Stimulated activated CD8-positive, alpha-beta memory T cell treated with anti-CD3 and anti-CD28 coated beads, Interleukin-12 subunit alpha, Interleukin-12 subunit beta, amount 100 ng/mL, for 1 hour (primary cell): ENCODE measurements around the gene GLIS2.

Experiments
- DNase-seq: peaks from one replicate; pipeline ENCODE4 v3.0.0-alpha.2; 2020; ENCODE audit warnings: low read depth

GLIS2 gene

DNA sequence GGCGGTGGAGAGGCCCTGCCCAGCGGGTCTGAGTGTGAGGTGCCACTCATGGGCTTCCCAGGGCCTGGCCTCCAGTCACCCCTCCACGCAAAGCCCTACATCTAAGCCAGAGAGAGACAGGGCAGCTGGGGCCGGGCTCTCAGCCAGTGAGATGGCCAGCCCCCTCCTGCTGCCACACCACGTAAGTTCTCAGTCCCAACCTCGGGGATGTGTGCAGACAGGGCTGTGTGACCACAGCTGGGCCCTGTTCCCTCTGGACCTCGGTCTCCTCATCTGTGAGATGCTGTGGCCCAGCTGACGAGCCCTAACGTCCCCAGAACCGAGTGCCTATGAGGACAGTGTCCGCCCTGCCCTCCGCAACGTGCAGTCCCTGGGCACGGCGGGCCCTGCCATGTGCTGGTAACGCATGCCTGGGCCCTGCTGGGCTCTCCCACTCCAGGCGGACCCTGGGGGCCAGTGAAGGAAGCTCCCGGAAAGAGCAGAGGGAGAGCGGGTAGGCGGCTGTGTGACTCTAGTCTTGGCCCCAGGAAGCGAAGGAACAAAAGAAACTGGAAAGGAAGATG, 67.0 kb downstream of the GLIS2 start:
- DNase-seq, result no peak

DNA sequence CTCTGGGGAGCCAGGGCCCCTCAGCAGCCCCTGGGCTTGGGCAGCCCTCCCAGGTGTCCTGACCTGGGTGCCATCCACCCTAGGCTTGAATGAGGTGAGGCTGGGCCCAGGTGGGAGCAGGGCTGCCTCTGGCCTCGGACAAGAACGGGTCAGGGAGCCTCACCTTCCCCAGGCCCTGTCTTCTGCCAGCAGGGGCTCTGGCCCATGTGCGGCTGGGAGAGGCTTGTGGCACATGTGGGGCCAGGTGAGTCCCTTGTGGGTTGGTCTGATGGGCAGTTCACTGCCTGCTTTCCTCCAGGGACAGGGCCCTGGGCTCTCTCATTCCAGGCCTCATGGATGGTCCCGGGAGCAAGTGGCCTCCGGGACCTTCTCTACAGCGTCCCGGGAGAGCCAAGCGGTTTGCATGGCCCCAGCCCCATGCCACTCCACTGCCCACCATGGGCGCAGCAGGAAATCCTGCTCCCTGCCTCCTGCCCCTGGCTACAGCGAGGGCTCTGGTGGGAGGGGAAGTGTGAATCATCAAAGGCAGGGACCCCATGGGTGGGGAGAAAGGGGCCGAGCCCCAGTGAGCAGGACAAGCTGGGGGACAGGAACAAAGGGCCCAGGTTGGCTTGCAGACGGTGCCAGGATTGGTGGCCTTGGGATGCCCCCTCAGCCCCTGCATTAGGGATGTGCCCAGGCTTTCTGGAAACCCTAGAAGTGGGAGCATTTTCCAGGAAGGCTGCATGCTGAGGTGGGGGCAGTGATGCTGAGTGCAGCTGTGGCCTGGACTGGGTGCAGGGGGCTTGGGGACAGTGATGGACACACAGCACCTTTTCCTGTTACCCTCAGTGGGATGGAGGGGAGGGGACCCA, 68.0 kb downstream of the GLIS2 start:
- DNase-seq, result no peak

DNA sequence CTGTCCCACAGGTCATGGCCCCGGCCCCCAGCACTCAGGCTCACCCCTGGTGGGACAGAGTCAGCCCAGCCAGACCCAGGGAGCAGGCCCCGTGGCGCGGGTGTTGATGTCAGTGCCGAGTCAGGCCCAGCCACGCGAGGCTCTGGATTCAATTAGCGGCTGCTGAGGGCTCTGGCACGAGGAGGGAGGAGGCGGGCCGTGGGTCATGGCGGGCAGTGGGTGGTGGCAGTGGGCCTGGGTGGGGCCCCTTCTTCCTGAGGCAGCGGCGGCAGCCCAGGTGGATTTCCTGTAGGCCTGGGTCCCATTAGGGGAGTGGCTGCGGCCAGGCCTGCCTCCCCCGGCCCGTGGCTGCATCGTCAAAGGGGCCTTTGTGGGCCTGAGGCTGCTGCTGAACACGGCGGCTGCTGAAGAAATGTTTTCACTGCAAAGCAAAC, 68.7 kb downstream of the GLIS2 start:
- no peak for DNase-seq

DNA sequence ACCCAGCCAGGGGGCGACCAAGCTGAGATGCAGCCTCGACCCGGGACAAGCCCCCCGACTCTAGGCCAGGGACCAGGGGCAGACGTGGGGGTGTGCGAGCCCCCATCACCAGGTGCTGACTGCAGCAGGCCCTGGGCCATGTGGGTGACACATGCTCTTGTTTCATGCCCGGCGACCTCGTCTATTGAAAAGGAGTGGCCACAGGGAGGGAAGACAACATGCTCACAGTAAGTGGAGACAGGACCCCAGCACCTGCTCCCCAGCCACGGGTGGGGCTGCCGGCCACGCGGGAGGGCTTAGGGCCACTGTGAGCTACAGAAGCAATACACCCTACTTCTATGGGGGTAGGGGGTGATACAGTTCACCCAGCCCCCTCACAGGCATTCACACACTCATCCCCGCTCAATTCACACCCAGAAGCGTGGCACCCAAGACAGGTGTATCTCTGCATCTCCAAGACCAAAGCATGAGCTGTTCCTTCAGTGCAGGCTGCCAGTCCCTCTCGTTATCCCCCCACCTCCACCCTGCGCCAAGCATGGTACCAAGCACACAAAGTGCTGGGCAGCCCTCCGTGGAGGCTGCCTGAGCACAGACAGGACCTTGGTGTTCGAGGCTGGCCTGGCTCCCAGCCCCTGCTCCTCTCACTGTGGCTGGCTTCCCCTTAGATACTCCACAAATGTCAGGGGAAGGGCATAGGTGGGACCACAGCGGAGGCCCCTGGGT, 69.4 kb downstream of the GLIS2 start:
- DNase-seq, result no peak

DNA sequence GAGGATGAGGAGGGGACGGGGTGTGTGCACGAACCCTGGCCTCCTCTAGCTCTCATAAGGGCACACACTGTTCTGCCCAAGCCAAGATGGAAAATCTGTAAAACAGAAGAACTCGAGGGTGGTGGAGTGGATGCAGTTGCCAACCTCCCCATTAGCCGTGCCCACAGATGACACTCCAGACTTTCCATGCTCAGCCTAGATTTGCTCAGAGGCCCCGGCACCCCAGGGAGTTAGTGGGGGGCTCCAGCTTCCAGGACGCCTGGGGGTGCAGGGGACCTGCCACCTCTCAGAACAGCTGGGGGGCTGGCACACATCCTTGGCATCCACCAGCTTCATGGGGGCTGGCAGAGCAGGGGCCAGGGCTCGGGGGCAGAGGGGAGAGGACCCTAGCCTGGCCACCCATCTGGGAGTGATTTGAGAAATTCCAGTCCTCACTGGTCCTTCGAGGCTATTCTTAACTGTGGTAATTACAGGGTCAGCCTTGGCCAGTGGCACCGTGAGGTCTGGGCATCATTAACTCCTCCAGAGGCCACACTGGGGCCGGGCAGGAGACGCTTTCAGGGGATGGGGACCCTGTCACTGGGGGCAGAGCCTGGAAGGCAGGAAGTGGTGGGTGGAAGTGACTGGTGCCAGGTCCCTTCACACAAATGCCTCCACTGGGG, 70.1 kb downstream of the GLIS2 start:
- no peak for DNase-seq

DNA sequence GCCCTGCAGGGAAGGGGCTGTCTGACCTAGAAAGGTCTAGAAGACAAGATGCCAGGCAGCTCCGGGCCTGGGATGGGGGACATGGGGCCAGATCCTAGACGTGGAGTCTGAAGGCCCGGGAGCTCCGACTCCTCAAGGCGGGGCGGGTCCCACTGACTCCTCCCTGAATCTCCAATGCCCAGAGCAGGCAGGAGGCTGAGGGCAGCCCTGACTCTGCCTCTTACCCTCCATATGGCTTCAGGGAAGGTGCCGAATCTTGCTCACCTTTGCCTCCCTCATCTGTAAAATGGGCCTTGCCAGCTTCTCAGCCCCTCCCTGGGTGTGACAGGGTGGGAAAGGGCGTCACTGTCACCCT, 70.6 kb downstream of the GLIS2 start:
- DNase-seq, result no peak

DNA sequence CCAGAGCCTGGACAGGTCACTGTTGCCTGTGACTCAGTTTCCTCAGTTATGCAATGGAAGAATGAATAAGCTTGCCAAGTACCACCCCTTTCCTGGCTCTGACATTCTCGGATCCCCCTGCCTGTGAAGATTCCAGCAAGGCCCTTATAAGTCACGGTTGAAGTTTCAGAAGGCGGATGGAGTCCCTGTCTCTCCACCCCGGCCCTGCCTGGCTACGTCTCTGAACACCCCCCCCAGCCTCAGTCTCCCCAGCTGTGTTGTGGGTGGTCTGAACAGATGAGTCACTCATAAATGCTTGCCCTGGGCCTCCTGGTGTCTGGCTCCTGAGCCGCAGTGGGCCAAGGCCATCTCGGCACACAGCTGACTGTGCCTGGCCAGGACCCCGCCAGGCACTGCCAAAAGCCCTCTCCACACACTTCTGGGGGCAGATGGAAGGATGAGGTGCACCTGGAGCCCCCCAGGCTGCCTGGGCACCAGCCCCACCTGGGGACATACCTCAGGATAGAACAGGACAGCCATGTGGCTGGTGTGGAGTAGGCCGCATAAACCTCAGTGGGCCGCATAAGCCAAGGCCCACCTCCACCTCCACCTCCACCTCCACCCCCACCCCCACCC, 71.2 kb downstream of the GLIS2 start:
- no peak for DNase-seq

DNA sequence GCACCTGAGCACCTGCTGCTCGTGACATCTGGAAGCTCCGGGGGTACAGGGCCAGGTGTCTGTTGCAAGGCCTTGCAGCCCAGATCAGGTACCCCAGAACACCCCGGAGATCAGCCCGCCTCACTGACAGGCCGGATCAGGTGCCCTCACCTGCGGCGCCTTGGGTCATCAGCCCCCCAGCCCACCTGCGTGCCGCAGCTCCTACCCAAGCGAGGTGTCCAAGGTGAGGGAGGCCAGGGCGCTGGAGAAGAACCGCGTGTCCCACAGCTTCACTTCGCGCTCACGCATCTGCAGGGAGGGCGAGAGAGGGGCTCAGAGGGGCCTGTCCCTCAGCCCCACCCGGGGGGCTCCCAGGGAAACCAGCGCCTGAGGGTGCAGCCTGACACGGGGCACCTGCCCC, 71.9 kb downstream of the GLIS2 start:
- no peak for DNase-seq

DNA sequence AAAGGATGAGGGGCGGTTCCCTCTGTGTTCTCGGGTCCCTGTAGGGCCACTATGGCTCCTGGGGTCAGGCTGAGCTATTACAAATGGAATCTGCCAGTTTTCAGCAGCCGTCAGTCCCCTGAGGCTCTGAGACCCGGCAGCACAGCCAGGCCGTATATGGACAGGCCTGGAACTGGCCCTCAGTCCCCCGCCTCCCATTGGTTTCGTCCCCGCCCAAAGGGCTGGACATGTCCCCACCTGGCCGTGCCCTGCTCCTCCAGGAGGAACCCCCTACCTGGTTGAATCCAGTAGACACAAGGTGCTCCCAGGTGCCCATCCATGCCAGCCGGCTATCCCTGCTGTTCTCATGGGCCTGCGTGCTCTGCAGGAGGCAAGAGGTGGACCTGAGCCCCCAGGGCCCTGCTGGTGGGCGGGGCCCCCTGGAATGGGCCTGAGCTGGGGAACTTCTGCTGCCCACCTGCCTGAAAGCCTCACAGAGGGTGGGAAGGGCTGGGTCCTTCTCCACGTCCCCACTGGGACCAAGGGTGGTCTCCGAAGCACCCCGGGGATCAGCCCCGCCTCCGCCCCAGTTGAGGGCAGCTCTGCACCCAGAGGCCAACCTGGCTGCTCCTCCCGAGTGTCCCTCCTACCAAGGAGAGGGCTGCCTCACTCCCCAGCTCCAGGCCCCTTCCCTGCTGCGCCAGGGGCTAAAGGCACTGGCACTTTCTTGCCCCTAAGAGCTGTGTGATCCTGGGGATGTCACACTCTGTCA, 72.6 kb downstream of the GLIS2 start:
- no peak for DNase-seq
